ENCODE data around the gene SLX4IP. TPM values are rescaled to one million over a fixed set of nuclear protein-coding genes. Genes with fewer than 3 reads are reported as not detected.

The SLX4IP gene
- total RNA-seq, 2 experiments from 2014 or later, result 1.6 to 1.8 TPM

- H3K4me1 ChIP-seq (ENCODE audit: insufficient read depth, low read length), result no peaks in the 10 kb centered on the region
- H3K4me3 ChIP-seq (ENCODE audit: low read length), result no peak overlapping the region
- H3K27me3 Mint-ChIP-seq, result no peaks in the 10 kb centered on the region
- no peak overlapping the region for H3K4me3 Mint-ChIP-seq
- H3K27ac ChIP-seq (ENCODE audit: low read depth in 1 of 2, low read length in 2 of 2), result no peak overlapping the region
- ATAC-seq (ENCODE audit: poor library complexity) (no peak), DNase-seq (no peak)
- H3K36me3 Mint-ChIP-seq (ENCODE audit: low read depth), result no peaks in the 10 kb centered on the region
- no peaks in the 10 kb centered on the region for H3K27me3 ChIP-seq (ENCODE audit: control insufficient read depth in 1 of 2, insufficient read depth in 2 of 2, low read length in 2 of 2)
- POLR2A ChIA-PET, result no interaction called here
- no peak overlapping the region for H3K27ac Mint-ChIP-seq
- CTCF ChIA-PET, result no interaction called here
- intact Hi-C loops (cut with DNase I, micrococcal nuclease), result loop anchor here in 1 of 2 experiments (5.0 kb wide), 1 partner anchor 41 kb away; no protein-coding TSS in a partner anchor
- H3K9me3 ChIP-seq (ENCODE audit: control insufficient read depth in 1 of 2, insufficient read depth in 1 of 2, low read length in 2 of 2), result no peaks in the 10 kb centered on the region
- no peaks in the 10 kb centered on the region for H3K36me3 ChIP-seq (ENCODE audit: insufficient read depth, low read length)
- peaks cover 35% of the 10 kb centered on the region for H3K4me1 Mint-ChIP-seq (ENCODE audit: low read depth)
- H3K9me3 Mint-ChIP-seq, result no peaks in the 10 kb centered on the region
- no peak for TF ChIP-seq CTCF (IDR thresholded peaks at IDR 0.05)
These were observed 108.4 kb downstream of the SLX4IP start for GRCh38 chr20:10543480-10543879.

GRCh38 chr20:10547276-10548114, 112.4 kb downstream of the SLX4IP start:
- no peak overlapping the region for H3K4me3 ChIP-seq (ENCODE audit: low read length)
- intact Hi-C loops (cut with DNase I, micrococcal nuclease), result no loop called here
- no peaks in the 10 kb centered on the region for H3K9me3 ChIP-seq (ENCODE audit: control insufficient read depth in 1 of 2, insufficient read depth in 1 of 2, low read length in 2 of 2)
- H3K9me3 Mint-ChIP-seq, result no peaks in the 10 kb centered on the region
- H3K4me3 Mint-ChIP-seq, result no peak overlapping the region
- H3K27ac Mint-ChIP-seq, result no peak overlapping the region
- CTCF ChIA-PET, result no interaction called here
- ATAC-seq (ENCODE audit: poor library complexity), result no peak
- POLR2A ChIA-PET, result no interaction called here
- DNase-seq, result no peak
- no peaks in the 10 kb centered on the region for H3K27me3 Mint-ChIP-seq
- peaks cover 10% of the 10 kb centered on the region for H3K4me1 ChIP-seq (ENCODE audit: insufficient read depth, low read length)
- H3K27me3 ChIP-seq (ENCODE audit: control insufficient read depth in 1 of 2, insufficient read depth in 2 of 2, low read length in 2 of 2), result no peaks in the 10 kb centered on the region
- H3K36me3 ChIP-seq (ENCODE audit: insufficient read depth, low read length), result no peaks in the 10 kb centered on the region
- no peak overlapping the region for H3K27ac ChIP-seq (ENCODE audit: low read depth in 1 of 2, low read length in 2 of 2)
- H3K4me1 Mint-ChIP-seq (ENCODE audit: low read depth), result peaks cover 38% of the 10 kb centered on the region
- TF ChIP-seq CTCF (IDR thresholded peaks at IDR 0.05), result no peak
- H3K36me3 Mint-ChIP-seq (ENCODE audit: low read depth), result no peaks in the 10 kb centered on the region

GRCh38 chr20:10549511-10549910, 114.4 kb downstream of the SLX4IP start:
- H3K27ac Mint-ChIP-seq, result no peak overlapping the region
- no peak overlapping the region for H3K4me3 Mint-ChIP-seq

More at GRCh38 chr20:10549511-10549910, 114.4 kb downstream of the SLX4IP start:
- no peaks in the 10 kb centered on the region for H3K36me3 ChIP-seq (ENCODE audit: insufficient read depth, low read length)
- H3K4me1 Mint-ChIP-seq (ENCODE audit: low read depth), result peaks cover 37% of the 10 kb centered on the region
- no peak overlapping the region for H3K27ac ChIP-seq (ENCODE audit: low read depth in 1 of 2, low read length in 2 of 2)
- H3K9me3 ChIP-seq (ENCODE audit: control insufficient read depth in 1 of 2, insufficient read depth in 1 of 2, low read length in 2 of 2), result no peaks in the 10 kb centered on the region
- H3K27me3 ChIP-seq (ENCODE audit: control insufficient read depth in 1 of 2, insufficient read depth in 2 of 2, low read length in 2 of 2), result no peaks in the 10 kb centered on the region
- TF ChIP-seq CTCF (IDR thresholded peaks at IDR 0.05), result no peak
- no peaks in the 10 kb centered on the region for H3K36me3 Mint-ChIP-seq (ENCODE audit: low read depth)
- ChIA-PET POLR2A (no interaction called here), CTCF (no interaction called here)
- no peaks in the 10 kb centered on the region for H3K27me3 Mint-ChIP-seq
- H3K9me3 Mint-ChIP-seq, result no peaks in the 10 kb centered on the region
- ATAC-seq (ENCODE audit: poor library complexity) (no peak), DNase-seq (no peak)
- intact Hi-C loops (cut with DNase I, micrococcal nuclease), result no loop called here
- no peak overlapping the region for H3K4me3 ChIP-seq (ENCODE audit: low read length)
- H3K4me1 ChIP-seq (ENCODE audit: insufficient read depth, low read length), result peaks cover 10% of the 10 kb centered on the region

Measured in CD4-positive, alpha-beta T cell (primary cell).